ENCODE results near the gene DLGAP1.

Gene DLGAP1

GRCh38 chr18:3450012-3450798 is 1004.9 kb downstream of the DLGAP1 start, which contains the start of gene TGIF1:
Gene TGIF1, plus strand, starts transcription at chr18:3450172. Its CDS starts 318 bp downstream, at chr18:3450490.
- DNase-seq (ENCODE audit: low spot score), result no peak

GRCh38 chr18:3449512-3450011 is 1005.5 kb downstream of the DLGAP1 start:
- peak; percentile 56 for DNase-seq (ENCODE audit: low spot score)

GRCh38 chr18:3448838-3449511 is 1006.1 kb downstream of the DLGAP1 start:
- DNase-seq (ENCODE audit: low spot score), result no peak

GRCh38 chr18:3447895-3448837 is 1006.9 kb downstream of the DLGAP1 start:
- DNase-seq (ENCODE audit: low spot score), result peak; percentile 65

GRCh38 chr18:3447068-3447894 is 1007.8 kb downstream of the DLGAP1 start:
- DNase-seq (ENCODE audit: low spot score), result no peak
